HEK293 (cell line): ENCODE measurements around the gene RHOU.
A peak's percentile ranks its signal among the peaks of the same experiment; 100 is the strongest.
"Not testable (repeated sequence)": the region's sequence is repeated elsewhere in the genome, so short reads cannot be mapped to it uniquely, and the experiment has no call there.

ENCODE experiments used
- CTCF ChIA-PET: fragments of 350-600 bp; formaldehyde crosslinking; extraction: SDS; loops from one replicate; lab custom pipeline; 2021; ENCODE audit warnings: antibody characterized with exemption; lab: Yijun Ruan, JAX
- POLR2A ChIA-PET: fragments of 300-600 bp; formaldehyde crosslinking; extraction: SDS; loops from one replicate; lab custom pipeline; 2020; ENCODE audit warnings: antibody characterized with exemption, inconsistent platforms; lab: Yijun Ruan, JAX
- H3K27ac ChIP-seq: fragments of 200-500 bp; sonication (Bioruptor generic); 2 replicates; pipeline ENCODE4 v1.5.1; 2014; ENCODE audit warnings: low read depth, low read length, control low read depth, inconsistent platforms; ENCODE audit errors: extremely low read depth
- H3K36me3 ChIP-seq, 2 experiments: fragments of 200-500 bp in 1 of 2; sonication (Bioruptor generic) in 1 of 2; 1 replicate in 1 of 2; 2 replicates in 1 of 2; pipeline ENCODE4 v1.5.1; 2014 to 2017; ENCODE audit warnings: inconsistent platforms in 2 of 2, low read length in 2 of 2; ENCODE audit not compliant: control insufficient read depth in 2 of 2, insufficient read depth in 1 of 2
- H3K4me1 ChIP-seq: fragments of 200-500 bp; sonication (Bioruptor generic); 2 replicates; pipeline ENCODE4 v1.5.1; 2014; ENCODE audit warnings: mild to moderate bottlenecking, low read length, inconsistent platforms; ENCODE audit not compliant: control insufficient read depth, insufficient read depth
- H3K4me3 ChIP-seq: 2 replicates; pipeline ENCODE4 v1.5.1; 2011; ENCODE audit warnings: low read depth, mild to moderate bottlenecking, control low read depth, low read length, moderate library complexity
- H3K9me3 ChIP-seq: fragments of 200-500 bp; sonication (Bioruptor generic); 2 replicates; pipeline ENCODE4 v1.5.1; 2014; ENCODE audit warnings: low read depth, low read length, inconsistent platforms; ENCODE audit not compliant: control insufficient read depth, insufficient read depth
- EGR2 ChIP-seq: fragments of 450-650 bp; formaldehyde crosslinking; IDR thresholded peaks from 2 replicates; pipeline ENCODE4 v1.5.1; 2016; ENCODE audit warnings: low read depth, missing biosample characterization, missing genetic modification characterization
- PRDM6 ChIP-seq: fragments of 450-650 bp; formaldehyde crosslinking; IDR thresholded peaks from 2 replicates; pipeline ENCODE4 v1.5.1; 2017; ENCODE audit warnings: missing biosample characterization, missing genetic modification characterization
- RBAK ChIP-seq: fragments of 450-650 bp; formaldehyde crosslinking; IDR thresholded peaks from 2 replicates; pipeline ENCODE4 v1.5.1; 2016; ENCODE audit warnings: missing biosample characterization, missing genetic modification characterization
- SP2 ChIP-seq: fragments of 450-650 bp; formaldehyde crosslinking; IDR thresholded peaks from 2 replicates; pipeline ENCODE4 v1.5.1; 2016; ENCODE audit warnings: missing biosample characterization, missing genetic modification characterization
- SP7 ChIP-seq: fragments of 450-650 bp; formaldehyde crosslinking; IDR thresholded peaks from 2 replicates; pipeline ENCODE4 v1.5.1; 2016; ENCODE audit warnings: missing biosample characterization, missing genetic modification characterization
- TSHZ1 ChIP-seq: fragments of 450-650 bp; formaldehyde crosslinking; IDR thresholded peaks from 2 replicates; pipeline ENCODE4 v1.5.1; 2016; ENCODE audit warnings: missing biosample characterization, missing genetic modification characterization, borderline replicate concordance
- ZBTB21 ChIP-seq: fragments of 450-650 bp; formaldehyde crosslinking; IDR thresholded peaks from 2 replicates; pipeline ENCODE4 v1.5.1; 2017; ENCODE audit warnings: missing biosample characterization, missing genetic modification characterization
- ZFHX2 ChIP-seq: fragments of 450-650 bp; formaldehyde crosslinking; conservative IDR thresholded peaks from 2 replicates; pipeline ENCODE4 v1.5.1; 2016; ENCODE audit warnings: missing biosample characterization, missing genetic modification characterization
- ZNF10 ChIP-seq: fragments of 450-650 bp; formaldehyde crosslinking; IDR thresholded peaks from 2 replicates; pipeline ENCODE4 v1.5.1; 2017; ENCODE audit warnings: missing biosample characterization, missing genetic modification characterization
- ZNF121 ChIP-seq: fragments of 450-650 bp; formaldehyde crosslinking; IDR thresholded peaks from 2 replicates; pipeline ENCODE4 v1.5.1; 2016; ENCODE audit warnings: missing biosample characterization, missing genetic modification characterization
- ZNF146 ChIP-seq: fragments of 450-650 bp; formaldehyde crosslinking; IDR thresholded peaks from 2 replicates; pipeline ENCODE4 v1.5.1; 2016; ENCODE audit warnings: missing biosample characterization, missing genetic modification characterization
- ZNF184 ChIP-seq: fragments of 450-650 bp; IDR thresholded peaks from 2 replicates; pipeline ENCODE4 v1.5.1; 2018; ENCODE audit warnings: missing biosample characterization, mild to moderate bottlenecking, missing genetic modification characterization
- ZNF223 ChIP-seq: fragments of 450-650 bp; formaldehyde crosslinking; IDR thresholded peaks from 2 replicates; pipeline ENCODE4 v1.5.1; 2016; ENCODE audit warnings: missing biosample characterization, missing genetic modification characterization
- ZNF529 ChIP-seq: fragments of 450-650 bp; formaldehyde crosslinking; IDR thresholded peaks from 2 replicates; pipeline ENCODE4 v1.5.1; 2017; ENCODE audit warnings: missing genetic modification characterization, missing biosample characterization; ENCODE audit not compliant: insufficient replicate concordance
- ZNF544 ChIP-seq: fragments of 450-650 bp; formaldehyde crosslinking; IDR thresholded peaks from 2 replicates; pipeline ENCODE4 v1.5.0; 2017; ENCODE audit warnings: missing biosample characterization, missing genetic modification characterization
- ZNF561 ChIP-seq: fragments of 450-650 bp; IDR thresholded peaks from 2 replicates; pipeline ENCODE4 v1.5.1; 2018; ENCODE audit warnings: missing biosample characterization, missing genetic modification characterization, borderline replicate concordance
- ZNF629 ChIP-seq: fragments of 450-650 bp; formaldehyde crosslinking; IDR thresholded peaks from 2 replicates; pipeline ENCODE4 v1.5.1; 2017; ENCODE audit warnings: missing biosample characterization, missing genetic modification characterization
- ZNF704 ChIP-seq: fragments of 450-650 bp; formaldehyde crosslinking; IDR thresholded peaks from 2 replicates; pipeline ENCODE4 v1.5.1; 2016; ENCODE audit warnings: missing biosample characterization, missing genetic modification characterization
- ZXDB ChIP-seq: fragments of 450-650 bp; formaldehyde crosslinking; IDR thresholded peaks from 2 replicates; pipeline ENCODE4 v1.5.1; 2016; ENCODE audit warnings: missing biosample characterization, missing genetic modification characterization
- TF ChIP-seq, protein P1 (sequence below): fragments of 450-650 bp; formaldehyde crosslinking; IDR thresholded peaks from 2 replicates; pipeline ENCODE4 v1.5.1; 2016; ENCODE audit warnings: missing biosample characterization, missing genetic modification characterization
- TF ChIP-seq, protein P2 (sequence below): fragments of 450-650 bp; formaldehyde crosslinking; optimal IDR thresholded peaks from 2 replicates; pipeline ENCODE3; 2016; ENCODE audit warnings: missing biosample characterization, mild to moderate bottlenecking, missing genetic modification characterization

The RHOU gene

GRCh38 chr1:228694447-228694846 lies 40.8 kb upstream of the RHOU start:
- POLR2A ChIA-PET, H3K4me3 ChIP-seq, H3K36me3 ChIP-seq, H3K27ac ChIP-seq, H3K9me3 ChIP-seq: not testable (repeated sequence)
- peaks cover 16% of the 10 kb centered on the region for H3K4me1 ChIP-seq
- CTCF ChIA-PET: interaction anchor here (0.6 to 8.6 kb wide), 5 partner anchors 30 to 562 kb away, joined by 3 to 115 read pairs (median 5); no protein-coding TSS in a partner anchor
- TF ChIP-seq ZNF121 (tag by site-specific recombination): 0 out of 2 replicates have a peak, but pooled peaks have one; percentile 10
- peak; percentile 95 for TF ChIP-seq ZNF146 (tag by site-specific recombination)
- TF ChIP-seq, protein P1, sequence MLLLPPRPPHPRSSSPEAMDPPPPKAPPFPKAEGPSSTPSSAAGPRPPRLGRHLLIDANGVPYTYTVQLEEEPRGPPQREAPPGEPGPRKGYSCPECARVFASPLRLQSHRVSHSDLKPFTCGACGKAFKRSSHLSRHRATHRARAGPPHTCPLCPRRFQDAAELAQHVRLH (tag by site-specific recombination): 0 out of 2 replicates have a peak, but pooled peaks have one; percentile 31

GRCh38 chr1:228695015-228695955 lies 40.0 kb upstream of the RHOU start:
- CTCF ChIA-PET: interaction anchor here (0.7 to 8.6 kb wide), 3 partner anchors 44 to 559 kb away, joined by 3 to 115 read pairs (median 4); no protein-coding TSS in a partner anchor
- Histone ChIP-seq H3K27ac (no peak overlapping the region), H3K9me3 (no peaks in the 10 kb centered on the region), H3K4me3 (no peak overlapping the region), H3K4me1 (peaks cover 16% of the 10 kb centered on the region), H3K36me3 (no peaks in the 10 kb centered on the region)
- TF ChIP-seq ZBTB21 (tag by site-specific recombination) (peak; percentile 41; the same call in 1 of the 2 replicates), ZFHX2 (tag by site-specific recombination) (peak; percentile 78), SP7 (tag by site-specific recombination) (no peak), ZXDB (no peak), ZNF629 (peak; percentile 39), EGR2 (tag by site-specific recombination) (peak; percentile 70), SP2 (0 out of 2 replicates have a peak, but pooled peaks have one; percentile 16), ZNF223 (tag by site-specific recombination) (peak; percentile 72)
- POLR2A ChIA-PET: no interaction called here

DNA sequence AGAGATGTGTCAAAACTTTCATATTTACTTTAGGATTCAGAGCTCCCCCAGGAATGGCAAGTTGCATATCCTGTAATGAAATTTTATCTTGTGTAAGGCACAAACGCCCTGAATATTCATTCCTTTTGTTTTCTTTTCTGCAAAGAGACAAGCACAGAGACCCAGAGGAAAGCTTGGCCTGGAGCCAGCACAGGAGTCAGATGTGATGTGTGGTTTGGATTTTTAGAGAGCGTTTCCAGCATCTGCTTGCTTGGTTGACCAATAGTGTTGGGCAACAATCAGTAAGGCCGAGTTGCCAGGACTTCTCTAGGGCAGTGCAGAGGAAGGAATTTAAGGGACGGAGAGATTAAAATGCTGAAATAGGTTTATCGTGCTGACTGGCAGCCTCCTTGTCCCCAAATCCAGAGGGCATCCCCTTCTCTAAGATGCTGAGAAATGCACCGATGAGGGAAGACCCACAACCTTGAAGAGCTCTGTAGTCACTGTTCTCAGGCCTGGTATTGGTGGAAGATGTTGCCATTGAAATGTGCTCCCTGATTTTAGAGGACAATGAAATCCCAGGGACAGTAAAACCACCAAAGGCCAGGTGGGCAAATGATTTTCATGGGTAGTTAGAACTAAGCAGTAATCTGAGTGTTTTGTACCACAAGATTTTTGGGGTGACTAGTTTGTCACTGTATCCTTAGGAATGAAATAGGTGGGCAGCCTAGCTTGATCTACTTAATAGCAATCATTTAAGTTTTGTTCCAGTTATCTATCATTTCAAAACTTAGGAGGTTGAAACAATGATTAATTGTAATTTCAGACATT lies 37.9 kb upstream of the RHOU start:
- POLR2A ChIA-PET: no interaction called here
- peaks cover 13% of the 10 kb centered on the region for H3K4me1 ChIP-seq
- H3K36me3 ChIP-seq: no peaks in the 10 kb centered on the region
- no peaks in the 10 kb centered on the region for H3K9me3 ChIP-seq
- H3K27ac ChIP-seq: 0 out of 2 replicates have a peak overlapping the region, but pooled peaks have one; percentile 10
- CTCF ChIA-PET: interaction anchor here (0.6 to 1.6 kb wide), 2 partner anchors 61 to 532 kb away, joined by 3 to 7 read pairs; no protein-coding TSS in a partner anchor
- no peak overlapping the region for H3K4me3 ChIP-seq
- peak; percentile 82 for TF ChIP-seq ZNF561 (tag by site-specific recombination)
- peak; percentile 84 for TF ChIP-seq ZNF184
- TF ChIP-seq ZNF10 (tag by site-specific recombination): peak; percentile 76
- TF ChIP-seq TSHZ1 (tag by site-specific recombination): no peak
- TF ChIP-seq, protein P2, sequence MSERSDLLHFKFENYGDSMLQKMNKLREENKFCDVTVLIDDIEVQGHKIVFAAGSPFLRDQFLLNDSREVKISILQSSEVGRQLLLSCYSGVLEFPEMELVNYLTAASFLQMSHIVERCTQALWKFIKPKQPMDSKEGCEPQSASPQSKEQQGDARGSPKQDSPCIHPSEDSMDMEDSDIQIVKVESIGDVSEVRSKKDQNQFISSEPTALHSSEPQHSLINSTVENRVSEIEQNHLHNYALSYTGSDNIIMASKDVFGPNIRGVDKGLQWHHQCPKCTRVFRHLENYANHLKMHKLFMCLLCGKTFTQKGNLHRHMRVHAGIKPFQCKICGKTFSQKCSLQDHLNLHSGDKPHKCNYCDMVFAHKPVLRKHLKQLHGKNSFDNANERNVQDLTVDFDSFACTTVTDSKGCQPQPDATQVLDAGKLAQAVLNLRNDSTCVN (tag by site-specific recombination): no peak
- no peak for TF ChIP-seq ZNF704 (tag by site-specific recombination)
- peak; percentile 40 for TF ChIP-seq ZNF529
- TF ChIP-seq PRDM6 (tag by site-specific recombination): no peak
- no peak for TF ChIP-seq RBAK (tag by site-specific recombination)
- TF ChIP-seq ZNF544 (tag by site-specific recombination): peak; percentile 33; the same call in 1 of the 2 replicates
